GM21367 (cell line): Measurements from ENCODE around the gene EEFSEC.

ENCODE experiments used
- ATAC-seq: cut with Tn5 transposase; IDR thresholded peaks from one replicate; pipeline ENCODE4 v1.9.1; 2021; ENCODE audit not compliant: unreplicated experiment

EEFSEC gene

DNA sequence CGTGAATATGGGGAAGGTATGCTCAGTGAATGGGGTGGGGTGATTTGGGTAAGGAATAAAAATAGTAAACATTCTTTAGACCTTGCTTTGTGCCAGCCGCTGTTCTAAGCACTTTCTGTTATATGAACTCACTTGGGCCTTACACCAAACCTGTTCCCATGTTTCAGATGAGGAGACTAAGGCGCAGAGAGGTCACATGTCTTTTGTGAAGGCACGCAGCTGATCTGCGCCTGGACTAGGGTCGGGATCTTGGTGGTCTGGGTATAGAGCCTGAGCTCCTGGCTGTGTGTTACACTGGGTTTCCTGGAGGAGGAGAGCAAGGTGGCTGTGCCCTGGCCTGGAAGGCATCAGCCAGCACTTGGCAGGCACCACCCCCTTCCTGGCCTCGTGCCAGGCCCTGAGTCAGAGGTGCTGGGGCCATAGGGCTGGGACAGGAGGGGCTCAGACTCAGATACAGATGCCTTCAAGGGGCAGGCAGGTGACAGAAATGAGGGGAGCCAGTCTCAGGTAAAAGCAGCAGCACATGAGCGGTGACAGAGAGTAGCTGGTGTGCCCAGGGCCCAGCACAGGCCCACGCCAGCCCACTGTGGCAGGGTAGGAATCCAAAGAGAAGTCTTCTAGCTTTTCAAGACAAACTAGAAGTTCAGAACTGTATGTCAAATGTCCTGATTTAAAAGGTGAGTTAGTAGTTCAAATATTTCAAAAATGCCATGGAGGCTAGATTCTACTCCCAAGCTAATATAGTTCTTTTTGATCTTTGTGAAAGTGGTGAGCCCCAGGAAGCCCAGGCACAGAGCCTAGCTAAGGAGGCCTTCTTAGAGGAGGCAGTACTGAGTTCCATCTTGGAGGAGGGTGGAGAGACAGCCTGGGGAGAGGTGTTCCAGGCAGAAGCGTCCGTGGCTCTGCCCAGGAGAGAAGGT lies 230.3 kb downstream of the EEFSEC start:
- no peak for ATAC-seq

DNA sequence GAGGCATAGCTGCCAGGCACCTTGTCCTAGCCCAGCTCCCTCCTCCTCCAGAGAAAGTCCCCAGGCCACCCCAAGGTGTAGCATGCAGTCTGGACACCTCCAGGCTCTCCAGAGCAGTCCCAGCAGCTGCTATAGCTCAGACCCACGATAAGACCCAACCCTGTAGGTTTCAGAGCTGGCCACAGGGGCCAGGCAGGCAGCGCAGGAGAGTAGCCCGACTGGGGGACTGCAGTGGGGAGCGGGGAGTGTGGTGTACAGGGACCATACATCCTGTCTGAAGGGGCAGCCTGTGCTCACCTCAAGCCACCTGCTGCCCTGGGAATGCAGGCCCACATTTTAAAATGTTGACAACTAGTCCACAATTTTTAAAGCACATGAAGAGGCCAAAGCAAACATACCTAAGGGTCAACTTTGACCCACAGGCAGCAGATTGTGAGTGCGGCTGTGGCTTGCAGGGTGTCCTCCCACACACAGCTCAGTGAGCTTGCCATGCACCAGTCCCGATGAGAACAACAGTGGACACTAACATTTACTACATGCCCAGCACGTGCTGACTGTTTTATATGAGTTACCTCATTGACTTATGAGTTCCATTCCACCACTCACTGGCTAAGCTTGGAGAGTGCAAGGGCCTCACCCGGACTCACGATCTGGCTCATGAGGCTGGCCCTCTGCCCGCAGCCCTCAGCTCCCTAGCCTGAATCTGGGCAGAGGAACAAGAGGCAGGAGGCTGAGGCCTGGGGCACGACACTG lies 232.0 kb downstream of the EEFSEC start:
- ATAC-seq = no peak

GRCh38 chr3:128388932-128389331 lies 235.7 kb downstream of the EEFSEC start:
- no peak for ATAC-seq

DNA sequence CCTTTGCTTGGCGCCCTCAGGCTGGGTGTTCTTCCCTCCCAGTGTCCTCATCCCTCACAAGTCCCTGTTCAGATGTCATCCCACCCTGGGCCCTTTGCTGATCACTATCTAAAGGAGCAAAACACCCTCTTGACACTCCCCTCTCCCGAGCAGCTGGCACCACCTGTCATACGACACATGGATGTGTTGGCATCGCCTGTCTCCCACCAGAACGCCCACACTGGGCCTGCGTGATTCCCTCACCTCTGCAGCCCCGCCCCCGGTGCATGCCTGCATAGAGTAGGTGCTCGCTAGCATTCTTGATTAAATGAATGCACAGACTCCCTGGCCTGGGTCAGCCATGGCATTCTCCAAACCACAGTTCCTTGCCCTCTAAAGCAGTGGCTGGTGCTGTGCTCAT lies 237.6 kb downstream of the EEFSEC start:
- no peak for ATAC-seq

- ATAC-seq = no peak
These were observed 238.7 kb downstream of the EEFSEC start for GRCh38 chr3:128392021-128392420.

- ATAC-seq = no peak
These were observed 239.7 kb downstream of the EEFSEC start for GRCh38 chr3:128392818-128393544.

DNA sequence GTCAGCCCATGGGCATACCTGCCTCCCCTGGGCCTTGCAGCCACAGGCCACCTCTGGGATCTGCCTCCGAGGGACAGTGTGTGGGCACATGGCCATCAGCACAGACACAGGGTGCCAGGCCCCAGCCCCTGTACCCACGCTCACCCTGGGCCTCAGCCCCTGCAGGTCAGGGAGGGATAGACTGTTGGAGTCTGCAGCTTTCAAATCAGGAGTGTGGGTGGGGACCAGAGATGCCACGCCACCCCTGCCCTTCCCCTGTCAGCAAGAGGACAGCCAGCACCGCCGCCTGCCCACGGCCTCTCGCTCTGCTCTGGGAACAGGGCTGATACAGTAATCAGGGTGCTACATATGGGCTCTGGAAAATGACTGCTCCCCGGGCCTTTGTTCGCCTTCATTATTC lies 240.8 kb downstream of the EEFSEC start:
- no peak for ATAC-seq

DNA sequence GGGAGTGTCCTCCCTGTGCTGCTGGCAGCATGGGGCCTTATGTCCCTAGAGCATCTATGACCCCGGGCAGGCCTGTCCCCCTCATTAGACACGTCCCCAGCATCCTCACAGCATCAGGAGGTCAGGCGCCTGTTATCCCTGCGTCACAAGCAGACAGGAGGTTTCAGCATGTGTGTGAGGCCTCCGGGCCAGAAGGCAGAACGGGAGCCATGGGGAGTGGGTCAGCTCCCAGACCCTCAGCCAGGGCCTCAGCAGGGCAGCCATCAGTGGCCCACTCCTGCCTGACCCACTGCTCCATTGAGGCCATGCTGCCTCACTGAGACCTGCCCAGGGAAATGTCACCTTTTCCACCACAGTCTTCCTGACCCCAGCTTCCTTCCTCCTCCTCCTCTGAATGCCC lies 241.8 kb downstream of the EEFSEC start:
- no peak for ATAC-seq

DNA sequence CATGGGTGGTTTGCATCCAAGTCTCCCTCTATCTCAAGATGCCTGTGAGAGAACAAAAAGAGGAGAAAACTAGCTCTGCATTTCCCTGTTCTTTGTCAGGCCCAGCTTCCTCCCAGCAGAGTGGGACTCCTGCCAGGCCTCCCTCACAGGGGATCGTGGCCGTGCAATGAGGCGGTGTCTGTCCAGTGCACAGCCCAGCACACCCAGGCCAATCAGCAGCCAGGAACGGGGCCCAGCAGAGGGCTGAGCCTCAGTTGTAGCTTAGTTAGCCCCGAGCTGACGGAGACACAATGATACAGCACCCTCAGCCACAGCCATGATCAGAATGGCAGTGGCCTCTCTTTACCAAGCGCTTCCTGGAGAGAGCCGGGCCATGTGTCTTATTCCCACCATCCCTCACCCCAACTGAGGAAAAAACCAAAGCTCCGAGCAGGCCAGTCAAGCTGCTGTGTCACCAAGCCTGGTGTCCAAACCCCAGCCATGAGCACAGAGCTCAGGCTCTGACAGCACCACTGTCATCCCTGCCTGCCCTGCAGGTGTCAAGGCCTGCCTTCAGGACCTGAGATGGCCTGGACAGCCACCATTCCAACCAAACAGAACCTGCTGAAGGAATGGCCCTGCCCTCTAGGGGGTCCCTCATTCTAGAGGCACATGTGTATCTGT lies 242.3 kb downstream of the EEFSEC start:
- ATAC-seq = no peak

GRCh38 chr3:128397484-128397883 lies 244.2 kb downstream of the EEFSEC start:
- no peak for ATAC-seq

- ATAC-seq = no peak
These were observed 245.3 kb downstream of the EEFSEC start for GRCh38 chr3:128398586-128398985.

- ATAC-seq = no peak
These were observed 246.1 kb downstream of the EEFSEC start for GRCh38 chr3:128399221-128399915.

DNA sequence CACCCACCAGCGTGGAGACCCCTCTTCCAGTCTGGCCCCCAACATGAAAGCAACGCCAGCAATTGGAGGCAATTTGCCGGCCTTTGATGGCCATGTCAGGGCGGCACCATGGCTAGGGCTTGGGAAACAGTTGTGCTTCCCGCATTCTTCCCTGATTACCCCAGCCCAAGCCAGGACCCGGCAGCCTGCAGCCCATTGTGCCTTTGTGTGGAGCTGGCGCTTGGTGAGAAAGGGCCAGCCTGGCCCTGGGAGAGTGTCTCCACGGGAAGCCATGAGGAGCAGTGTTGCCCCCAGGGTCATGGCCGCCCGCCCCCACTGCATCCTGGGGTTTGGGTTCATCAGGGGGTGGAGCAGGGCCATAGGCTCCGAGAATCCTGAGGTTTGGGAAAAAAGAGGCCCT lies 247.4 kb downstream of the EEFSEC start:
- no peak for ATAC-seq

GRCh38 chr3:128402319-128402718 lies 249.0 kb downstream of the EEFSEC start:
- no peak for ATAC-seq

GRCh38 chr3:128402998-128403397 lies 249.7 kb downstream of the EEFSEC start:
- ATAC-seq = no peak

DNA sequence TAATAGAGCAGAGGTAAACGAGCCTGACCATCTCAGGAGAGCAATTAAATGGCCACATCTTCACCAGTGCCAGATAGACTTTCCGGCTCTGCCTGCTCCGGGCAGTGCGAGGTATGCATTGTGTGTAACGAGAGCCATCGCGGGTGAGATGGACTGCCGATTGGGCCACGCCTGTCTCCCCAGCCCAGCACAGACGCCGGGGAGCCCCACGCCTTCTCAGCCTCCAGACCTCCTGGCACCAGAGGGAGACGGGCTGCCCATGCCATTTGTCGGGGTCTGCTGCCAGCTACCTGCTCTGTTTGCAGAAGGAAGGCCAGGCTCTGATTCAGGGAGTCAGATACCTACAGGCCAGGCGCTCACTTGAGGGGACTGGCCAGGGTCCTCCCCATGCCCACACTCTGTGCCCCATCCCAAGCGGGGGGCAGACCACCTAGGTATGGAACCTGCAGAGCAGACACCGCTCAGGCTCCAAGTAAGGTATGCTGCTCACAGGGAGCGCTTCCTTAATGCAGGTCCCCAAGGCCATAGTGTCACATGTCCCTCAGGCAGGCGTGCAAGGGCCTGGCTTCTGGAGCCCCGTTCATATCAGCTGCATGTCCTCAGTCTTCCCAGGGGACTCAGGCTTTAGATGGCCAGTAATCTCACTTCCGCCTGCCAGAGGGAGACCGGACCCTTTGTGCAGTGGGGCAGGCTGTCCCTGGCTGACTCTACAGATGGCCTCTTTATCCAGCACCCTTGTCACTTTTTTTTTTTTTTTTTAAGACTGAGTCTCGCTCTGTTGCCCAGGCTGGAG lies 251.2 kb downstream of the EEFSEC start:
- no peak for ATAC-seq

- no peak for ATAC-seq
These were observed 252.4 kb downstream of the EEFSEC start for GRCh38 chr3:128405554-128406277.

- no peak for ATAC-seq
These were observed 254.0 kb downstream of the EEFSEC start for GRCh38 chr3:128407247-128407646.
